Measurements from ENCODE around the gene TRIM23. TPM values are rescaled to one million over a fixed set of nuclear protein-coding genes. Genes with fewer than 3 reads are reported as not detected.

The TRIM23 gene
- total RNA-seq (ENCODE audit: low replicate concordance): 10.8 and 16.4 TPM in 2 replicates
- long read RNA-seq, partial matches to known transcripts: 2 of 4 reads
- long read RNA-seq, other reads (novel, unspliced or antisense): 2 of 4 reads

DNA sequence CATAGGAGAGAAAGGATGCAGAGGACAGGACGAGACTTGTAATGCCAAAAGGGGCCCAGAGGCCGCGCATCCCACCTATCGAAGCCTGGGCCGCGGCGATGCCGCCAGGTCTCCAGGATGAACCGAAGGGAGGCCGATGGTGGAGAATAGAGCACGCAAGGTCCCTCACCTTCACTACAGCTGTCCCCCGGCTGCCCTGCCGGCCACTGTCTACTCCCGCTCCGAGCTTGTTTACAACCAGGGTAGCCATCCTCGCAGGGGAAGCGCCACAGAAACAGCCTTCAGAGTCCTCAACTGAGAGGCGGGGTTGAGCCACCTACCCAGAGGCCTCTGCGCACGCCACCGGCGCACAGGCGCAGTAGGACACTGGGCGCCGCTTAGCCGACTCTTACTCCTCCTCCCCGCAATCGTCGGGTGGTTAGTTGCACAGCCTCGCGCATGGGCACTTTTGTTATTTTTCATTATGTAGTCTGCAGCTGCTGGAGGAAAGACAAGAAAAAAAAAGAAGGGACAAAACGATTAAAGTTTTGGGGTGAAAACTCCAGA lies at the start of gene TRIM23:
TRIM23 (minus strand) TSS at position 309 of the 546 bp plus-strand sequence; CDS start at position 250, 59 bp downstream.
- peak within 1 kb of the TSS; percentile 96 for H3K27ac Mint-ChIP-seq
- H3K27me3 Mint-ChIP-seq: no peaks in the 10 kb centered on the region
- no peaks in the 10 kb centered on the region for H3K9me3 Mint-ChIP-seq
- H3K36me3 Mint-ChIP-seq: no peaks in the 10 kb centered on the region
- H3K4me3 Mint-ChIP-seq: peak within 1 kb of the TSS; percentile 98
- TF ChIP-seq, protein P1, sequence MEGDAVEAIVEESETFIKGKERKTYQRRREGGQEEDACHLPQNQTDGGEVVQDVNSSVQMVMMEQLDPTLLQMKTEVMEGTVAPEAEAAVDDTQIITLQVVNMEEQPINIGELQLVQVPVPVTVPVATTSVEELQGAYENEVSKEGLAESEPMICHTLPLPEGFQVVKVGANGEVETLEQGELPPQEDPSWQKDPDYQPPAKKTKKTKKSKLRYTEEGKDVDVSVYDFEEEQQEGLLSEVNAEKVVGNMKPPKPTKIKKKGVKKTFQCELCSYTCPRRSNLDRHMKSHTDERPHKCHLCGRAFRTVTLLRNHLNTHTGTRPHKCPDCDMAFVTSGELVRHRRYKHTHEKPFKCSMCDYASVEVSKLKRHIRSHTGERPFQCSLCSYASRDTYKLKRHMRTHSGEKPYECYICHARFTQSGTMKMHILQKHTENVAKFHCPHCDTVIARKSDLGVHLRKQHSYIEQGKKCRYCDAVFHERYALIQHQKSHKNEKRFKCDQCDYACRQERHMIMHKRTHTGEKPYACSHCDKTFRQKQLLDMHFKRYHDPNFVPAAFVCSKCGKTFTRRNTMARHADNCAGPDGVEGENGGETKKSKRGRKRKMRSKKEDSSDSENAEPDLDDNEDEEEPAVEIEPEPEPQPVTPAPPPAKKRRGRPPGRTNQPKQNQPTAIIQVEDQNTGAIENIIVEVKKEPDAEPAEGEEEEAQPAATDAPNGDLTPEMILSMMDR (conservative IDR thresholded peaks at IDR 0.05): peak; percentile 41
- peaks cover 18% of the 10 kb centered on the region for H3K4me1 Mint-ChIP-seq (ENCODE audit: unreplicated experiment)
- DNase-seq (ENCODE audit: extremely low spot score, unreplicated experiment): peak; percentile 91

GRCh38 chr5:65672796-65673195 lies 48.7 kb upstream of the TRIM23 start:
- no peak for DNase-seq (ENCODE audit: extremely low spot score, unreplicated experiment)
- H3K4me1 Mint-ChIP-seq (ENCODE audit: unreplicated experiment): no peaks in the 10 kb centered on the region
- no peaks in the 10 kb centered on the region for H3K27me3 Mint-ChIP-seq
- no peaks in the 10 kb centered on the region for H3K9me3 Mint-ChIP-seq
- TF ChIP-seq, protein P1 (conservative IDR thresholded peaks at IDR 0.05): no peak
- no peak overlapping the region for H3K4me3 Mint-ChIP-seq
- H3K36me3 Mint-ChIP-seq: no peaks in the 10 kb centered on the region
- no peak overlapping the region for H3K27ac Mint-ChIP-seq

DNA sequence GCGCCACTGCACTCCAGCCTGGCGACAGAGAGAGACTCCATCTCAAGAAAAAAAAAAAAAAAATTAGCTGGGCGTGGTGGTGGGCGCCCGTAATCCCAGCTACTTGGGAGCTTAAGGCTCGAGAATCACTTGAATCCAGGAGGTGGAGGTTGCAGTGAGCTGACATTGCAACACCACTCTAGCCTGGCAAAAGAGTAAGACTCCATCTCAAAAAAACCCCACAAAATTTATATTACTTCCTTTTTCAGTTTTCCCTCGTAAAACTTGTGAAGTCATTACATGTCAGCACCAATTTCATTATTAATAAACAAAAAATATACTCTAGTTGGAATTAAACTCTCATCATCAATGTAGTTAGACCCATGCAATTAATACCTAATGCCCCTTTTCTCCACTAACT lies 44.6 kb upstream of the TRIM23 start:
- DNase-seq (ENCODE audit: extremely low spot score, unreplicated experiment): no peak
- no peak overlapping the region for H3K27ac Mint-ChIP-seq
- TF ChIP-seq, protein P1 (conservative IDR thresholded peaks at IDR 0.05): no peak
- no peaks in the 10 kb centered on the region for H3K4me1 Mint-ChIP-seq (ENCODE audit: unreplicated experiment)
- no peaks in the 10 kb centered on the region for H3K36me3 Mint-ChIP-seq
- H3K9me3 Mint-ChIP-seq: no peaks in the 10 kb centered on the region
- H3K27me3 Mint-ChIP-seq: no peaks in the 10 kb centered on the region
- no peak overlapping the region for H3K4me3 Mint-ChIP-seq

DNA sequence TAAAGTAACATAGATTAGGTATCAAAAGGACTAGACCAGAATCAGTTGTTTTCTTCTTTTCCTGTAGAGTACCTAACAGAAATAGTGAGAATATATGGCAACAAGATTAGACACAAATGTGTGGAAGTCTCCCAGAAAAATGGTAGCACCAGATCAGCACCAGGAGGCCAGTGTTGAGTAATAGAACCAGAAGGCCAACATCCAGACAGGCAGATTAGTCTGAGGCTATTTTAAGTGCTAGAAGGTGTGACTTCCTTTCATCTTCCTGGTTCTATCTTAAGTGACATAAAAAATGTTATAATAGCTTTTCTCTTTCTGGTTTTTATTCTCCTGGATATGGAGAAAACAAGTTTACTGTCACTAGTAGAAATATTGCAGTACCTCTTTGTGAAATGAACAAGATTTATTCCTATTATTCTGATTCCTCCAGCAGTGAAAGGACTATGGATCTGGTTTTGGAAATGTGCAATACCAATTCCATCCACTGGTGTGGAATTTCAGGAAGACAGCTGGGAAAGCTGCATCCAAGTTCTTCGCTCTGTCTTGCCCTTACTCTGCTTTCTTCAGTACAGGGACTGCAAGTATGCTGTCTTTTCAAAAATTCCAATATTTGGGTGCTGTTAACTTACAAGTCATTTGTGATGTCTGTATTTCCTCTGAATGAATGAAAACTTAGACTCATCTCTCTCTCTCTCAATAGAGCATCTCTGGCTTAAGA lies 39.8 kb upstream of the TRIM23 start:
- Mint-ChIP-seq H3K36me3 (peaks cover 5% of the 10 kb centered on the region), H3K4me3 (no peak overlapping the region), H3K27me3 (no peaks in the 10 kb centered on the region), H3K9me3 (no peaks in the 10 kb centered on the region), H3K27ac (no peak overlapping the region), H3K4me1 (ENCODE audit: unreplicated experiment) (no peaks in the 10 kb centered on the region)
- no peak for DNase-seq (ENCODE audit: extremely low spot score, unreplicated experiment)
- TF ChIP-seq, protein P1 (conservative IDR thresholded peaks at IDR 0.05): peak; percentile 65

DNA sequence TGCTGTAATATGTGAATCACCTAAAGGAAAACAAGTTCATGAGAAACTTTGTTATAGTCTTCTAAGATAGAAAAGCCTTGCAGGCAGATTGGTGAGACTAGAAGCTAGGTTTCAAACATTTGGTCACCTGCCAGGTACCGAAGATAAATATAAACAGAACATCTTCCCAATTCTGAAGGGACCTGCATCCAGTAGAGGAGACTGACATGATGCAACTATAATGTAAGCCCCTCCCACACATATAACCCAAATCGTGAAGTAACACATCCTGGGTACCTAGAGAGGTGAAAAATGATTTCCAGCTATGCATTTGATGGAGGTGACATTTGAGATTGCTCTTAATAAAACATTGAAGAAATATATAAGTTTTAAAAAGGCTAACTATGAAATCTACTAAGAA lies 30.6 kb upstream of the TRIM23 start:
- DNase-seq (ENCODE audit: extremely low spot score, unreplicated experiment): no peak
- Mint-ChIP-seq H3K27me3 (no peaks in the 10 kb centered on the region), H3K27ac (no peak overlapping the region), H3K36me3 (peaks cover 5% of the 10 kb centered on the region), H3K9me3 (no peaks in the 10 kb centered on the region), H3K4me3 (no peak overlapping the region), H3K4me1 (ENCODE audit: unreplicated experiment) (no peaks in the 10 kb centered on the region)
- TF ChIP-seq, protein P1 (conservative IDR thresholded peaks at IDR 0.05): no peak
